Ovary (tissue), 3 donors: Measurements from ENCODE around the gene CRAMP1.

ENCODE experiments used
- CTCF ChIP-seq, 3 donors: fragments of 450-650 bp in 2 of 3; fragments of 200-600 bp in 1 of 3; IDR thresholded peaks; one replicate each; pipeline versions ENCODE4 v1.5.1 to v1.8.0; 2016 to 2022; ENCODE audit warnings: antibody characterized with exemption in 3 of 3, mild to moderate bottlenecking in 1 of 3
- POLR2A ChIP-seq: fragments of 450-650 bp; IDR thresholded peaks from one replicate; pipeline ENCODE4 v1.6.1; 2017; ENCODE audit warnings: antibody characterized with exemption, mild to moderate bottlenecking, moderate library complexity
- donor health status: DM: no; HTN: no; CAD: no.

GRCh38 chr16:1610071-1610898 lies 1.9 kb upstream of the CRAMP1 start:
- TF ChIP-seq CTCF (IDR thresholded peaks at IDR 0.05) (no peak), POLR2A (no peak)
